K562 (cell line): Measurements from ENCODE around the gene TXLNG. TPM values are rescaled to one million over a fixed set of nuclear protein-coding genes. Genes with fewer than 3 reads are reported as not detected.

ENCODE experiments used
- ARID4B ChIP-seq: sonication (generic); formaldehyde crosslinking; IDR thresholded peaks from 2 replicates; pipeline ENCODE4 v1.8.0; 2022; ENCODE audit warnings: mild to moderate bottlenecking, missing genetic modification reagents
- CREM ChIP-seq: IDR thresholded peaks from 2 replicates; pipeline ENCODE4 v1.6.1; 2014; ENCODE audit warnings: antibody characterized with exemption, low read depth
- CXXC5 ChIP-seq: fragments of 250-450 bp; sonication (Bioruptor Pico); IDR thresholded peaks from 2 replicates; pipeline ENCODE4 v1.8.0; 2022; ENCODE audit warnings: inconsistent platforms, mild to moderate bottlenecking, moderate library complexity
- JUN ChIP-seq, 2 experiments: sonication (generic) in 1 of 2; formaldehyde crosslinking in 1 of 2; IDR thresholded peaks; 2 replicates each; pipeline versions ENCODE4 v1.6.1 to v1.8.0; 2012 to 2022; ENCODE audit warnings: borderline replicate concordance in 2 of 2, mild to moderate bottlenecking in 2 of 2, improper control_type of control experiment in 1 of 2, low read depth in 1 of 2, low read length in 1 of 2, missing genetic modification reagents in 1 of 2
- SNAPC5 ChIP-seq: fragments of 250-450 bp; sonication (Bioruptor Pico); IDR thresholded peaks from 2 replicates; pipeline ENCODE4 v1.8.0; 2021; ENCODE audit warnings: moderate library complexity, mild to moderate bottlenecking, inconsistent platforms
- SP1 ChIP-seq: sonication (generic); formaldehyde crosslinking; IDR thresholded peaks from 2 replicates; pipeline ENCODE4 v1.8.1; 2022; ENCODE audit warnings: mild to moderate bottlenecking, missing genetic modification reagents
- ZBTB33 ChIP-seq: sonication (generic); formaldehyde crosslinking; IDR thresholded peaks from 2 replicates; pipeline ENCODE4 v1.8.1; 2023; ENCODE audit warnings: mild to moderate bottlenecking, missing genetic modification reagents
- ZBTB40 ChIP-seq, 2 experiments: fragments of 450-650 bp in 1 of 2; sonication (generic) in 1 of 2; formaldehyde crosslinking in 1 of 2; IDR thresholded peaks; 2 replicates each; pipeline versions ENCODE4 v1.7.1 to v1.9.0; 2016 to 2022; ENCODE audit warnings: inconsistent platforms in 1 of 2, mild to moderate bottlenecking in 1 of 2, missing genetic modification reagents in 1 of 2
- polyA plus RNA-seq, 8 experiments: library from polyadenylated mRNA; depleted of rRNA in 4 of 8; stranded (reverse) in 5 of 8; unstranded in 3 of 8; fragments of >200 nt; fragmentation: Nextera tagmentation in 2 of 8; fragmentation: Illumina TruSeq in 1 of 8; extraction: Ambion mirVana in 2 of 8; extraction: Trizol in 1 of 8; gene quantifications; 2 replicates each; pipeline versions ENCODE4 v1.2.1 to v1.2.3, GENCODE V29; 2011 to 2014; ENCODE audit warnings: inconsistent platforms in 1 of 8, missing spikeins in 1 of 8
- total RNA-seq, 7 experiments: library from RNA; depleted of rRNA in 6 of 7; stranded (reverse); fragments of >200 nt in 6 of 7; fragmentation: Illumina TruSeq in 2 of 7; extraction: Trizol in 2 of 7; gene quantifications; 2 replicates each; pipeline versions ENCODE4 v1.2.1 to v1.2.3, GENCODE V29; 2011 to 2021; ENCODE audit warnings: low replicate concordance in 1 of 7

TXLNG gene
- total and polyA plus RNA-seq, 9 of the 15 experiments (the other 6 are each of a cell fraction or from before 2014, with no cell fraction given), result 13.1 to 47.0 (median 31.6) TPM

- TF ChIP-seq ARID4B, result no peak
- 0 out of 2 replicates have a peak, but pooled peaks have one; percentile 64 for TF ChIP-seq CXXC5 (CRISPR knock-in tag)
- no peak for TF ChIP-seq SNAPC5 (CRISPR knock-in tag)
- peak; percentile 95 for TF ChIP-seq CREM
- peak; percentile 85; the same call in 1 of the 2 replicates for TF ChIP-seq SP1
- TF ChIP-seq ZBTB40 (IDR thresholded peaks at IDR 0.05), result peak; percentile 48; the same call in 1 of the 2 replicates
- TF ChIP-seq ZBTB40 (CRISPR knock-in tag; IDR thresholded peaks at IDR 0.05), result no peak
- no peak for TF ChIP-seq ZBTB33
- TF ChIP-seq JUN (IDR thresholded peaks at IDR 0.05; ENCODE audit: borderline replicate concordance, low read depth, low read length), result 0 out of 2 replicates have a peak, but pooled peaks have one; percentile 21
- no peak for TF ChIP-seq JUN (CRISPR knock-in tag; IDR thresholded peaks at IDR 0.05; ENCODE audit: borderline replicate concordance)
Observed at GRCh38 chrX:16786139-16786790, at the start of gene TXLNG (continued).
